Kidney (tissue), 14 donors: Measurements from ENCODE around the gene COPG2. TPM values are rescaled to one million over a fixed set of nuclear protein-coding genes. Genes with fewer than 3 reads are reported as not detected.

ENCODE experiments used
- DNase-seq, 5 donors: peaks; one replicate each; pipeline ENCODE4 v3.0.0-alpha.2; 2013 to 2020
- FAIRE-seq: peaks from 2 replicates; lab custom pipeline; 2012; peaks lifted over from hg19 to GRCh38; lab: Jason Lieb, UNC
- H3K27ac ChIP-seq, 2 donors: one replicate each; pipeline ENCODE4 v1.7.0; 2013; ENCODE audit warnings: low read depth in 2 of 2, low read length in 2 of 2, inconsistent platforms in 1 of 2
- H3K27me3 ChIP-seq: one replicate; pipeline ENCODE4 v1.7.1; 2013; ENCODE audit warnings: low read length, inconsistent platforms; ENCODE audit not compliant: control insufficient read depth, insufficient read depth
- H3K36me3 ChIP-seq, 3 donors: one replicate each; pipeline versions ENCODE4 v1.7.0 to v1.7.1; 2013; ENCODE audit warnings: low read length in 3 of 3, control low read depth in 1 of 3, inconsistent platforms in 1 of 3; ENCODE audit not compliant: insufficient read depth in 3 of 3, control insufficient read depth in 2 of 3
- H3K4me1 ChIP-seq, 3 donors: one replicate each; pipeline versions ENCODE4 v1.7.0 to v1.7.1; 2013; ENCODE audit warnings: low read length in 3 of 3, inconsistent platforms in 1 of 3, low read depth in 1 of 3; ENCODE audit not compliant: control insufficient read depth in 2 of 3, insufficient read depth in 2 of 3
- H3K4me3 ChIP-seq, 3 donors: one replicate each; pipeline versions ENCODE4 v1.7.0 to v1.8.1; 2013; ENCODE audit warnings: low read length in 3 of 3, control low read depth in 1 of 3, inconsistent platforms in 1 of 3
- H3K9ac ChIP-seq, 3 donors: one replicate each; pipeline versions ENCODE4 v1.7.0 to v1.7.1; 2013; ENCODE audit warnings: low read length in 3 of 3, control low read depth in 1 of 3, inconsistent platforms in 1 of 3
- H3K9me3 ChIP-seq, 3 donors: one replicate each; pipeline versions ENCODE4 v1.7.0 to v1.7.1; 2013; ENCODE audit warnings: low read length in 3 of 3, control low read depth in 1 of 3, inconsistent platforms in 1 of 3; ENCODE audit not compliant: control insufficient read depth in 2 of 3, insufficient read depth in 1 of 3
- CTCF ChIP-seq: IDR thresholded peaks from 3 replicates; pipeline ENCODE4 v1.5.1; 2012; ENCODE audit warnings: mild to moderate bottlenecking, moderate library complexity, borderline replicate concordance; ENCODE audit not compliant: insufficient read depth; ENCODE audit errors: extremely low read depth
- intact Hi-C: fragments of 100-400 bp; cut with DNase I; formaldehyde crosslinking; loops from one replicate; pipeline ENCODE4 v1.11.1; 2022
- polyA plus RNA-seq: library from polyadenylated mRNA; stranded (reverse); fragments of 350-450 nt; fragmentation: Illumina TruSeq; extraction: RNeasy Lipid Tissue Mini Kit (QIAGEN cat#74804); gene quantifications from one replicate; pipeline ENCODE4 v1.2.3, GENCODE V29; 2014; ENCODE audit warnings: low read depth, low replicate concordance; ENCODE audit not compliant: insufficient read depth
- total RNA-seq: library from RNA; stranded (reverse); fragmentation: NEBNext Ultra II Directional; extraction: Animal tissue kit (Norgen Biotek cat#: 25700); gene quantifications from one replicate; pipeline ENCODE4 v1.2.1, GENCODE V29; 2021
- donor health status: control.
- donor health status: control.
- donor health status: control.
- donor health status: control.
- donor health status: control.
- donor health status: DM: yes; HTN: yes; CAD: no.
- donor health status: Normal renal cell carcinoma (clear cell type).

Gene COPG2
- total and polyA plus RNA-seq, 2 donors from 2014 or later, result 12.6 to 27.6 TPM

- Histone ChIP-seq H3K9ac (no peak overlapping the region), H3K4me3 (peak overlapping the region in 1 of 3 donors; percentile 5), H3K36me3 (no peaks in the 10 kb centered on the region), H3K27ac (peak overlapping the region in 1 of 2 donors; percentile 32), H3K9me3 (no peaks in the 10 kb centered on the region), H3K27me3 (no peaks in the 10 kb centered on the region), H3K4me1 (peaks cover 11 to 20% (median 17%) of the 10 kb centered on the region in 3 donors)
- TF ChIP-seq CTCF, result no peak
- intact Hi-C loops, result no loop called here
- no peak for FAIRE-seq
- peak in 1 of 5 donors; percentile 43 for DNase-seq
Observed at GRCh38 chr7:130488392-130489139, 180.0 kb downstream of the COPG2 start.

- peak overlapping the region in 1 of 3 donors; percentile 9 for H3K9ac ChIP-seq
- no peaks in the 10 kb centered on the region for H3K36me3 ChIP-seq
- no peak for FAIRE-seq
- intact Hi-C loops, result no loop called here
- peak overlapping the region in 1 of 2 donors; percentile 43 for H3K27ac ChIP-seq
- peaks cover 11 to 20% (median 19%) of the 10 kb centered on the region in 3 donors for H3K4me1 ChIP-seq
- TF ChIP-seq CTCF, result no peak
- peak overlapping the region; percentile 1 to 40 (median 15) for H3K4me3 ChIP-seq
- H3K27me3 ChIP-seq, result no peaks in the 10 kb centered on the region
- H3K9me3 ChIP-seq, result no peaks in the 10 kb centered on the region
- DNase-seq, result peak in 2 of 5 donors; percentile 73 to 77
Observed at GRCh38 chr7:130486954-130487436, 181.6 kb downstream of the COPG2 start.

GRCh38 chr7:130486114-130486953 is 182.2 kb downstream of the COPG2 start:
- Histone ChIP-seq H3K27ac (peak overlapping the region; percentile 2 to 43), H3K9me3 (no peaks in the 10 kb centered on the region), H3K27me3 (no peaks in the 10 kb centered on the region), H3K4me3 (peak overlapping the region; percentile 34 to 44 (median 40)), H3K4me1 (peaks cover 11 to 19% (median 16%) of the 10 kb centered on the region in 3 donors), H3K36me3 (no peaks in the 10 kb centered on the region), H3K9ac (peak overlapping the region in 1 of 3 donors; percentile 9)
- intact Hi-C loops, result no loop called here
- FAIRE-seq (no peak), DNase-seq (peak; percentile 64 to 92 (median 71))
- peak; percentile 60 for TF ChIP-seq CTCF
